WERI-Rb-1 (cell line): ENCODE data around the gene SKAP1.

ENCODE experiments used
- DNase-seq: peaks from one replicate; pipeline ENCODE4 v3.0.0-alpha.2; 2020
- H3K27ac ChIP-seq: fragments of 250-450 bp; sonication (Bioruptor Pico); 2 replicates; pipeline ENCODE4 v1.5.1; 2020; ENCODE audit warnings: mild to moderate bottlenecking, moderate library complexity
- H3K27me3 ChIP-seq: fragments of 250-450 bp; sonication (Bioruptor Pico); 2 replicates; pipeline ENCODE4 v1.5.1; 2021; ENCODE audit warnings: mild to moderate bottlenecking, low read depth, moderate library complexity; ENCODE audit not compliant: insufficient read depth, severe bottlenecking
- H3K36me3 ChIP-seq: fragments of 250-450 bp; sonication (Bioruptor Pico); 2 replicates; pipeline ENCODE4 v1.5.1; 2020; ENCODE audit warnings: mild to moderate bottlenecking, moderate library complexity
- H3K4me3 ChIP-seq: 2 replicates; pipeline ENCODE4 v1.5.1; 2011; ENCODE audit warnings: low read depth, mild to moderate bottlenecking, control low read depth, low read length
- H3K9me3 ChIP-seq: fragments of 250-450 bp; sonication (Bioruptor Pico); 2 replicates; pipeline ENCODE4 v1.5.1; 2021; ENCODE audit warnings: mild to moderate bottlenecking, moderate library complexity; ENCODE audit not compliant: severe bottlenecking
- CTCF ChIP-seq: IDR thresholded peaks from 2 replicates; pipeline ENCODE4 v1.5.1; 2011; ENCODE audit warnings: low read depth, mild to moderate bottlenecking, control low read depth, inconsistent platforms, low read length

Gene SKAP1

DNA sequence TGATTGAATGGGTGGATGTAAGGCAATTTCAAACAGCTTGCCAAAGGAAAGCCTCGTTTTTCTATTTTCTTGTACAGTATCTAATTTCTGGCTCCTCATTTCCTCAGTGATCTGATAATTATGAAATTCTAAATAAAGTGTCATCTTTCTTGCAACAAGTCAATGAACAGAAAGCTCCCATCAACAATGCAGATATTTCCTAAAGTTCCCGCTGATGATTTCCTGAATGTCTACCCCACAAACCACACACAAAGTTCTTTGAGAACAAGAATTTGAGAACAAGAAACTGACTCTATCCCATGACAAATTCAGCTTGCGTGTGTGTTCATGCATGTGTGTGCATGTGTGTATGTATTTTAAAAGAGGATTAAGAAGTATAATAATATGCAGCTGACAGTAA, 35.2 kb downstream of the SKAP1 start:
- Histone ChIP-seq H3K9me3 (no peaks in the 10 kb centered on the region), H3K27ac (no peak overlapping the region), H3K4me3 (no peak overlapping the region), H3K36me3 (no peaks in the 10 kb centered on the region), H3K27me3 (peaks cover 98% of the 10 kb centered on the region)
- no peak for TF ChIP-seq CTCF
- no peak for DNase-seq

DNA sequence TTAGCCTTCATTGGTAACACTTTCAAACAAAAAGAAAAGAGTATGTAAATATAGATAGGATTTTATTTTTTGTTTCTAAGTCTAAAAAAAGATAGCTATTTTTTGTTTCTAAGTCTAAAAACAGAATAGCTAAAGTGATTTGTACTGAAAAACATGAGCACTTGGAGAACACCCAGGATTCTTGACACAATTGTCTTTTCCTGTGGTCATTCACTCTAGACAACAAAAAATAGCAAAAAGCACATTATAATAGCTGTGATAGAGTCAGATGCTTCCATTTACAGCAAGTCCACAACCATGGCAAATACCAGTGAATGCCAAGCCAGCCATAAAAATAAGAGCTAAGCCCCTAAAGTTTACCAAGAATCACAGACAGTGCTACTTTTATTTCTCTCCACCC, 36.7 kb downstream of the SKAP1 start:
- DNase-seq, result no peak
- no peaks in the 10 kb centered on the region for H3K9me3 ChIP-seq
- H3K27ac ChIP-seq, result no peak overlapping the region
- no peak overlapping the region for H3K4me3 ChIP-seq
- no peak for TF ChIP-seq CTCF
- peaks cover 98% of the 10 kb centered on the region for H3K27me3 ChIP-seq
- no peaks in the 10 kb centered on the region for H3K36me3 ChIP-seq

DNA sequence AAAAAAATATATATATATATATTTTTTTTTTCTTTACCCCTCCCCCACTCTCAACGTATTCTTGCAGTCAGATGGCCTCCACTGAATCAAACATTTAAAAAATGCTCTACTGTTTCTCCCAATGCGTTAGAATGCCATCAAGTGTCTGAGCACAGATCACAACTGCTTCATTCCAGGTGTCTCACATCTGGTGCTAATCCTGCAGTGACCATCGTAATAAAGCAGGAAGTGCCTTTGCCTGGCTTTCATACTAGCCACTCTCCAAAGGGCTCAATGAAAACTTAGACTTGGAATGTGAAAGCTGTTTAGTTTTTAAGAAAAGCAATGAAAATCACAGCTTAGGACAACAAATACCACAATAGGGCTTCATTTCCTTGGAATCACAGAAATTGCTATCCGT, 37.2 kb downstream of the SKAP1 start:
- Histone ChIP-seq H3K27ac (no peak overlapping the region), H3K27me3 (peaks cover 98% of the 10 kb centered on the region), H3K4me3 (no peak overlapping the region), H3K36me3 (no peaks in the 10 kb centered on the region), H3K9me3 (no peaks in the 10 kb centered on the region)
- no peak for TF ChIP-seq CTCF
- no peak for DNase-seq

DNA sequence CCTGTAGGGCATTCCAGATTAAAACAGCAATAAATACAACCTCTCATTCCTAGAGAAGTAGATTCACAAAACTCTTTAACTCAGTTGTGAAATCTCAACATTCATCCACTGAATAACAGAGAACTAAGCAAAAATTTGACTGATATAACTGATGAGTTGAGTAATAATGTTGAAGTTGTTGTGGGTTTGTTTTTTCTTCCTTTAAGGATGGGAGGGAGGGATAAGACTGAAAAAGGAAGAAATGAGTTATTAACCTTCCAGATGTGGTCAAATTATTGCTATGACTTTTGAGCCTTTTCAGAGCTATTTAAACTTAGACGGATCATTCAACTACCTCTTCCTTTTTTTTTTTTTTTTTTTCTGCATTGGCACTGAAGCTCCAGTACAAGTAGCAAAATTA, 38.6 kb downstream of the SKAP1 start:
- no peaks in the 10 kb centered on the region for H3K36me3 ChIP-seq
- H3K9me3 ChIP-seq, result no peaks in the 10 kb centered on the region
- TF ChIP-seq CTCF, result no peak
- H3K27ac ChIP-seq, result no peak overlapping the region
- DNase-seq, result no peak
- no peak overlapping the region for H3K4me3 ChIP-seq
- peaks cover 97% of the 10 kb centered on the region for H3K27me3 ChIP-seq

GRCh38 chr17:48389903-48390302, 40.1 kb downstream of the SKAP1 start:
- H3K4me3 ChIP-seq, result no peak overlapping the region
- no peaks in the 10 kb centered on the region for H3K9me3 ChIP-seq
- H3K36me3 ChIP-seq, result no peaks in the 10 kb centered on the region
- no peak for TF ChIP-seq CTCF
- H3K27me3 ChIP-seq, result peaks cover 98% of the 10 kb centered on the region
- DNase-seq, result no peak
- H3K27ac ChIP-seq, result no peak overlapping the region

DNA sequence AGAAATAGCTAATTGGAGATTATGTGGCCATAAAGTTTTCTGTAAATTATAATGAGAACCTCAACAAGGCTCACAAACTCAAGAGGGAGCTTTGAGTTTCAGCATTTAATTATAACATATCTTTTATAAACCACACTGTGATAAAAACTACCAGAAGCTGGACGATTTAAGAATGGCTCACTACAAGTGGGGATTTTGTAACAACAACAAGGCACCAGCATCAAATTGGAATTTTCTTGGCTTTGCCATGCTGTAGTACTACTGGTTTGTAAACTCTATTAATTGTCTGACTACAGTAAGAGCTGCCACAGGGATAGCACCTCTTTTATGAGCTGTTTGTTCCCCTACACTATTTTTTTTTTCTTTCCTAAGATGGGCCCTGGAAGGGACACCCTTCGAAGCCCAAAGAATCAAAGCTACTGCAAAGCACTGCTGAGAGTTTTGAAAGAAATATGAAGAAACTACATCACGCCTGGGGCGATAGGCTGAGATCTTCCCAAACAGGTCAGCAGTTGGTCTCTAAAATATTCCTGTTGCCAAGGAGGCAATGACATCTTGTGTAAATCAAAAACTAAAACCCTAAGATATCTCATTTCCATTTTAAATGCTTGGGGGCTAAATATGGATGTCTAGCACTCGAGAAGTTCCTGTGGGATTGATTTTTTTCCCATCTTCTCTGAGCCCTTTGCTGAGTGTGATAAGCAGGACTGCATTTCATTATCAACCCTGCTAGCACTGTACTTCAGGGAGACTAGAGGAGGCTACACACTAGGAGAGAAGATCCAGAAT, 40.9 kb downstream of the SKAP1 start:
- Histone ChIP-seq H3K27ac (no peak overlapping the region), H3K27me3 (peaks cover 98% of the 10 kb centered on the region), H3K36me3 (no peaks in the 10 kb centered on the region), H3K9me3 (no peaks in the 10 kb centered on the region), H3K4me3 (no peak overlapping the region)
- no peak for TF ChIP-seq CTCF
- no peak for DNase-seq
